HG03135 (cell line): ENCODE results near the gene BCL2L12.

Experiments
- ATAC-seq: cut with Tn5 transposase; IDR thresholded peaks from one replicate; pipeline ENCODE4 v1.9.1; 2021; ENCODE audit warnings: mild to moderate bottlenecking, moderate library complexity; ENCODE audit not compliant: unreplicated experiment

The BCL2L12 gene

DNA sequence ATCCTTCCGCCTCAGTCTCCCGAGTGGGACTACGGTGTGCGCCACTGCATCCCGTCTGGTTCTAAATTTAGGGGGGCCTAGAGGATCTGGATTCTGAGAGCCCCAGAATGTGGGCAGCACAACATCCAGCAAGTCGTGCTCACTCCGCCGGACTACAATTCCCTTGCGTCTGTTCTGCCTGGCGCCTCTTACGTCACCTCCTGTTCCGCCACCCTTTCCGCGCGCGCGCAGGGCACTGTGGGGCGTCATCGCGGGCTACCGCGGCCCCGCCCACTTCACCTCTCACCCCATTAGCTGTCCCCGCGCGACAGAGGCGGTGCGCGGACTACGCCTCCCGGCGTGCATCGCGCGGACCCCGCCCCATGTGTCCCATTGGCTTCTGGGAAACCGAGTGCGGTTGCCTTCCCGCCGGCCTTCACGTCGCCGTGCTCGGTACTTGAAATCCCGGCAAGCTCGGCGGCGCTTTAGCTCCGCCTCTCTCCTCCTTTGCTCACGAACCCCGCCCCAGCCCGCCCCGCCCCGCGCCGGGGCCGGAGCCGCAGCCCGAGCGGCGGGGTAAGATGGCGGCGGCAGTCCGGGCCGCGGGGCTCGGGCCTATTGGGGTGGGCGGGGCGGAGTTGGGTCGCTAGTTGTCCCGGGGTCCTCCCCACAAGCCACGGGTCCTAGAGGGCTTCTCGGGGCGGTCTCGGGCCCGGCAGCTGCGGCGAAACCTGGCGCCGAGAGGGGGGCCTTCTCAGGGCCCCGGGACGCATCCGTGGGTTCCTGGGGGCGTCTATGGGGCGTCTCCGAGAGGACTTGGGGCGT lies 23.8 kb upstream of the BCL2L12 start, which contains the start of gene SCAF1:
Gene SCAF1, plus strand, starts transcription at position 522 of the 804 bp plus-strand sequence. CDS start 2,818 bp downstream, outside the sequence.
- peak; percentile 57 for ATAC-seq

DNA sequence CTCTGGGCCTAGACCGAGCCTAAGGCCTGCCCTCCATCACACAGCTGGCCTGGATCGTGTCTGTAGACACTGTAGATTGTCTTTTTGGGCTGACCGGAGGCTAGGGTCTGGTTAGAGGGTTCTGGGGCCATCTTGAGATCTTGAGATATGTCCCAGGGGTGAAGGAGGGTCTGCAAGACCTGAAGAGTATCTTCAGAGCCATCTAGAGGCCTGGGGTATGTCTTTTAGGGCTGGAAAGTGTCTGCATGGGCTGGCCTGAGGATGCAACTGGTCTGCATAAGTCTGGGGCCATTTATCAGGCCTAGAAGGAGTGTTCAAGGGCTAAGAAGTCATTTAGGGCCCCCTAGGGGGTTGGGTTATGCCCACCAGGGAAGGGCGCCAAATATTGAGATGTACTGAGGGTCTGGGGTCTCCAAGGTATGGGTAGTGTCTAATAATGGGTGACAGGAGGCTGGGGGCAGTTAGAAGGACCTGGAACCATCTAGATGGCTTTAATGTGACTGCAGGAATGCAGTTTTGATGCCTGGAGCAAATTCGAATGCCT lies 23.2 kb upstream of the BCL2L12 start:
- no peak for ATAC-seq

DNA sequence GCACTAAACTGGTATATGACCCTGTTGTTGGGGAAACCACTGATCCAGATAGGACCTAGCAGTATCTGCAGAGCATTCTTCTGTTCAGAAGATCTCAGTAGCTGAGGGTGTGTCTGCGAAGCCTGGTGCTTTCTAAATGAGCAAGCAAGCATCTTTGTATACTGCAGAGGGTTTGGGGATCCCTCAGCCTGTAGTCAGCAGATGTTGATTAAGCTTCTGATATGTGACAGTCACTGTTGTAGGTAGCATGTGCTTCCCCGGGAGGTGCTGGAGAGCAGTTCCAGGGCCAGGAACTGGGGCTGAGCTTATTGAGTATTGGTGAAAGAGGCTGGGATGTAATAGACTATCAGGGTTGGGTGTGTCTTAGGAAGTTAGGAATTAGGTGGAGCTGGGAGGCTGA lies 22.3 kb upstream of the BCL2L12 start:
- no peak for ATAC-seq

DNA sequence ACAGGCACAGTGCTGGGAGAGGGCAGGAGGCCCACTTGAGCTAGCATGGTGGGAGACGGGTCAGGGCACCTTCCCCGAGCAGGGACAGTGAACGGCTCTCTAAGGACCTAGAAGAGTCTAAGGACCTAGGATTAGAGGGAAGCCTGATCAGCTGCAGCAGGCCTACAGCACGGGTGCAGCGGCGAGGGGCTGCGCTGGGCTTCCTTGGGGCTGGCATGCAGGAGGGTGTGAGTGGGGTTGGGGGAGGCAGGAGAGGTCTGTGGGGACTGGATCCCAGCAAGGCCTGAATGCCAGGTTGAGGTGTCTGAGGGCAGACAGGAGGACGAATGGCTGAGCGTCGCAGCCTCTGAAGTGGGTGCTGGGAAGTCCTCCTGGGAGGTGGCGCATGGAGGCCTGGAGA lies 20.1 kb upstream of the BCL2L12 start:
- no peak for ATAC-seq

DNA sequence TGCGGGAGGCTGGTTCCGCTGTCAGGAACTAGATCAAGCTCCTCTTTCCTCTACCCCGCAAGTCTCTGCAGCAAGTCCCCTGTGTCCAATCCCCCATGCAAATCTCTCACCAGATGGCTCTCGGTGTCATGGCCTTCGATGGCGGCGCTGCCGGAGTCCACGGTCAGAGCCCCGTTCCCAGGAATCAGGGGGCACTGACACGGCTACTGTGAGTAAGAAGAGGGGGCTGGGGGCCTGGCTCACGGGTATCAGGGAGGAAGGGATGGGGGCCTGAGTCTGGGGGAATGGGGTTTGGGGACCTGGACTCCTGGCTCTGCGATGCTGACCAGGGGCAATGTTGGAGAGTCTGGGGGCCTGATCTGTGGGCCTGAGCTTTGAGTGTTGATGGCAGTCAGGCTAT lies 19.7 kb upstream of the BCL2L12 start:
- ATAC-seq = no peak

DNA sequence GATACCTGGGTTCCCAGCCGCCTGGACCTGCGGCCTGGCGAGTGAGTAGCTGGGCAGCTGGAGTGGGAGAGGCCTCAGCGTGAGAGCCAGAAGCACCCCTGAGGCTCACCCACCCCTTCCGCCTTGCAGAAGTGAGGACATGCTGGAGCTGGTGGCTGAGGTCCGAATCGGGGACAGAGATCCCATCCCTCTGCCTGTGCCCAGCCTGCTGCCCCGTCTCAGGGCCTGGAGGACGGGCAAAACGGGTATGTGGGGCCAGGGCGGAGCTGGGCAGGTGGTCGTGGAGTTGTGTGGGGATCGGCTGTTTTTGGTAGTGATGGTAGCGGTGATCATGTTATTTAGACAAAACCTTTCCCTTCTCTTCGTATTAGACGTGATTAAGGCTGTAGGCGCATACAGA lies 19.1 kb upstream of the BCL2L12 start:
- no peak for ATAC-seq

DNA sequence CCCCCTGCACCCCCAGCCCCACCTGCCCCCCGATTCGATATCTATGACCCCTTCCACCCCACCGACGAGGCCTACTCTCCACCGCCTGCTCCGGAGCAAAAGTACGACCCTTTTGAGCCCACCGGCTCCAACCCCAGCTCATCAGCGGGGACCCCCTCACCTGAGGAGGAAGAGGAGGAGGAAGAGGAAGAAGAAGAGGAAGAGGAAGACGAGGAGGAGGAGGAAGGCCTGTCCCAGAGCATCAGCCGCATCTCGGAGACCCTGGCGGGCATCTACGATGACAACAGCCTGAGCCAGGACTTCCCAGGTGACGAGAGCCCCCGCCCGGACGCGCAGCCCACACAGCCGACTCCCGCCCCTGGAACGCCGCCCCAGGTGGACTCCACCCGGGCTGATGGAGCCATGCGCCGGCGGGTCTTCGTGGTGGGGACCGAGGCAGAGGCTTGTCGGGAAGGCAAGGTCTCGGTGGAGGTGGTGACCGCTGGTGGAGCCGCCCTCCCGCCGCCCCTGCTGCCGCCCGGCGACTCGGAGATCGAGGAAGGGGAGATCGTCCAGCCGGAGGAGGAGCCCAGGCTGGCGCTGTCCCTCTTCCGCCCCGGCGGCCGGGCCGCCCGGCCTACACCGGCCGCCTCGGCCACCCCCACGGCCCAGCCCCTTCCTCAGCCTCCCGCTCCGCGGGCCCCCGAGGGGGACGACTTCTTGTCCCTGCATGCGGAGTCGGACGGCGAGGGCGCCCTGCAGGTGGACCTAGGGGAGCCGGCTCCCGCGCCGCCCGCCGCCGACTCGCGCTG lies 14.5 kb upstream of the BCL2L12 start:
- no peak for ATAC-seq

DNA sequence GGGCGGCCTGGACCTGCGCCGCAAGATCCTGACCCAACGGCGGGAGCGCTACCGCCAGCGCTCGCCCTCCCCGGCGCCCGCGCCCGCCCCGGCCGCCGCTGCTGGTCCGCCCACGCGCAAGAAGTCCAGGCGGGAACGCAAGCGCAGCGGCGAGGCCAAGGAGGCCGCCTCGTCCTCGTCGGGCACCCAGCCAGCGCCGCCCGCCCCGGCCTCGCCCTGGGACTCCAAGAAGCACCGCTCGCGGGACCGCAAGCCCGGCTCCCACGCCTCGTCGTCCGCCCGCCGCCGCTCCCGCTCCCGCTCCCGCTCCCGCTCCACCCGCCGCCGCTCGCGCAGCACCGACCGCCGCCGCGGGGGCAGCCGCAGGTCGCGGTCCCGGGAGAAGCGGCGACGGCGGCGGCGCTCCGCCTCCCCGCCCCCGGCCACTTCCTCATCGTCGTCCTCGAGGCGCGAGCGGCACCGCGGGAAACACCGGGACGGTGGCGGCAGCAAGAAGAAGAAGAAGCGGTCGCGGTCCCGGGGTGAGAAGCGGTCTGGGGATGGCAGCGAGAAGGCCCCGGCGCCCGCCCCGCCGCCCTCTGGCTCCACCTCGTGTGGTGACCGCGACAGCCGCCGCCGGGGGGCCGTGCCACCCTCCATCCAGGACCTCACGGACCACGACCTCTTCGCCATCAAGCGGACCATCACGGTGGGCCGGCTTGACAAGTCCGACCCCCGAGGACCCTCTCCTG lies 13.7 kb upstream of the BCL2L12 start:
- ATAC-seq = no peak

DNA sequence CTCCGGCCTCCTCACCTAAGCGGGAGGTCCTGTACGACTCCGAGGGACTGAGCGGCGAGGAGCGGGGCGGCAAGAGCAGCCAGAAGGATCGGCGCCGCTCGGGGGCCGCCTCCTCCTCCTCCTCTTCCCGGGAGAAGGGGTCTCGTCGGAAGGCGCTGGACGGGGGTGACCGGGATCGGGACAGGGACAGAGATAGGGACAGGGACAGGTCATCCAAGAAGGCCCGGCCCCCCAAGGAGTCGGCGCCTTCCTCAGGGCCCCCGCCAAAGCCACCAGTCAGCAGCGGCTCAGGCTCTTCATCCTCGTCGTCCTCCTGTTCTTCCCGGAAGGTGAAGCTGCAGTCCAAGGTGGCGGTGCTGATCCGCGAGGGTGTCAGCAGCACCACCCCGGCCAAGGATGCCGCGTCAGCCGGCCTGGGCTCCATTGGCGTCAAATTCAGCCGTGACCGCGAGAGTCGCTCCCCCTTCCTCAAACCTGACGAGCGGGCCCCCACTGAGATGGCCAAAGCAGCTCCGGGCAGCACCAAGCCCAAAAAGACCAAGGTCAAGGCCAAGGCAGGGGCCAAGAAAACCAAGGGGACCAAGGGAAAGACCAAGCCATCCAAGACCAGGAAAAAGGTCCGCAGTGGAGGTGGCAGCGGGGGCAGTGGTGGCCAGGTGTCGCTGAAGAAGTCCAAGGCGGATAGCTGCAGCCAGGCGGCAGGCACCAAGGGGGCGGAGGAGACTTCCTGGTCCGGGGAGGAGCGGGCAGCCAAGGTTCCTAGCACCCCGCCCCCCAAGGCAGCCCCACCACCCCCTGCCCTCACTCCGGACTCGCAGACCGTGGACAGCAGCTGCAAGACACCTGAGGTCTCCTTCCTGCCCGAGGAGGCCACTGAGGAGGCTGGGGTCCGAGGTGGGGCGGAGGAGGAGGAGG lies 12.9 kb upstream of the BCL2L12 start:
- no peak for ATAC-seq

DNA sequence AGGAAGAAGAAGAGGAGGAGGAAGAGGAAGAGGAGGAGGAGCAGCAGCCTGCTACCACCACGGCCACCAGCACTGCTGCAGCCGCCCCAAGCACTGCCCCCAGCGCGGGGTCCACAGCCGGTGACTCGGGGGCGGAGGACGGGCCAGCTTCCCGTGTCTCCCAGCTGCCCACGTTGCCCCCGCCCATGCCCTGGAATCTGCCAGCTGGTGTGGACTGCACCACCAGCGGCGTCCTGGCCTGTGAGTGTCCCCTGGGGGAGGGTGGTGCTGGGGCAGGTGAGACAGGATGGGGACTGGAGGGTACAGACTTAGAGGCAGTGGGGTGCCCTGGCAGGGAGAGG lies 12.3 kb upstream of the BCL2L12 start:
- ATAC-seq = no peak

DNA sequence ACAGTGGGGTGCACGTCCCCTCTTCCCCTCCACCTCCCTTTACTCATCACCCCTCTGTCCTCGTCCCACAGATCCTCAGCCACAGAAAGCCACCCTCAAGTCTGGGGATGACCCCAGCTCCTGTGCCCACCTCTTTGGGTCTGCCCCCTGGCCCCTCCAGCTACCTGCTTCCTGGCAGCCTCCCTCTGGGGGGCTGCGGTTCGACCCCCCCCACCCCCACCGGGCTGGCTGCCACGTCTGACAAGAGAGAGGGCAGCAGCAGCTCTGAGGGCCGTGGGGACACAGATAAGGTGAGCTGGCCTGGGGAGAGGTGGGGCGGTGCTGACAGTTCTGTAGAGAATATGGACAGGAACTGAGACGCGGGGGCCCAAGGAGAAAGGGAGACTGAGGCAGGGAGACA lies 11.2 kb upstream of the BCL2L12 start:
- ATAC-seq = no peak

DNA sequence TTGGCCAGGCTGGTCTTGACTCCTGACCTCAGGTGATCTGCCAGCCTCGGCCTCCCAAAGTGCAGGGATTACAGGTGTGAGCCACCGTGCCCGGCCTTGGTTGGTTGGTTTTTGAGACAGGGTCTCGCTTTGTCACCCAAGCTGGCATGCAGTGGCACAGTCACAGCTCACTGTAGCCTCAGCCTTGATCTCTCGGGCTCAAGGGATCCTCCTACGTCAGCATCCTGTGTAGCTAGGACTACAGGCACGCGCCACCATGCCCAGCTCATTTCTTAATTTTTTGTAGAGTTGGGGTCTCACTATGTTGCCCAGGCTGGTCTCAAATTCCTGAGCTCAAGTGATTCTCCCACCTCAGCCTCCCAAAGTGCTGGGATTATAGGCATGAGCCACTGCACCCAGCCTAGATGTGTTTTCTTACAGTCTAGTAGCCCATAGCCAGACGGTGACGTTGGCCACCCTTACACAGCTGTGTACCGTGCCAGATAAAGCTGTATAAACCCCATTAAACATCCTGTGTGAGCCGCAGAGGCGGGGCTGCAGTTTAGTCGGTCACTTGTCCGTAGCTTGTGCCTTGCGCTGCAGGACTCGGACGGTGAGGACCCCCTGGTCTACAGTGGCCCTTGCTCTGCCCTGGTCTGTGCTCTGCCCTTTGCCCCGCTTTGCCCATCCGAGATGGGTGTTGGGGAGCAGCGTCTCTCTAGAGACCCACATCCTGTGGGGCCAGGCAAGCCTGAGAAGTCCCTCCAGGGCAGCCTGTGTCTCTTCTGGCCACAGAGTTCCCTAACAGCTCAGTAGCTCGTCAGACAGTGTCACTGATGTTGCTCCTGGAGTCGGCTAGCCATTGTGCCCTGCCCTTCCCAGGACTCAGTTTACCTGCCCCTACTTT lies 9.9 kb upstream of the BCL2L12 start:
- no peak for ATAC-seq

DNA sequence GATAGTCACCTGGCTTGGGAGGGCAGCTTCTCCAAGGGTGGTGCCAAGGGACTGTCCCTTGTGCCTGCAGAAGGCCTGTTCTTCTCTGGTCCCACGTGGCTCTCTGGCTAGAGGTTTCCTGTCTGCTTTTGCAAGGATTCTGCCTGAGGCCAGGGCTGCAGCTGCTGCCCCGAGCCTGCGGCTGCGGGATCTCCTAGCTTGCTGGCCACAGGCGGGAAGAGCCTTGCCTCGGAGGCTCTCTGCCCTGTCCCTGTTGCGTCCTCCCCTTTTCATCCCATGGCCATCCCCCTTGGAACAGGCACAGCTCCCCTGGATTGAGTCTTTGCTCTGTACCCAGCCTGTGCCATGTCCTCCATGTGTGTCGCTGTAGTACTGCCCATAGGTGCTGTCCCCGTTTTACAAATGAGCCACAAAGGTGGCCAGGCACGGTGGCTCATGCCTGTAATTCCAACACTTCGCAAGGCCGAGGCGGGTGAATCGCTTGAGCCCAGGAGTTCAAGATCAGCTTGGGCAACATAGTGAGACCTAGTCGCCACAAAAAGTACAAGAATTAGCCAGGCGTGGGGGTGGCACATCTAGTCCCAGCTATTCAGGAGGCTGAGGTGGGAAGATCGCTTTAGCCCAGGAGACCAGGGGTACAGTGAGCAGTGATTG lies 9.2 kb upstream of the BCL2L12 start:
- ATAC-seq = no peak

DNA sequence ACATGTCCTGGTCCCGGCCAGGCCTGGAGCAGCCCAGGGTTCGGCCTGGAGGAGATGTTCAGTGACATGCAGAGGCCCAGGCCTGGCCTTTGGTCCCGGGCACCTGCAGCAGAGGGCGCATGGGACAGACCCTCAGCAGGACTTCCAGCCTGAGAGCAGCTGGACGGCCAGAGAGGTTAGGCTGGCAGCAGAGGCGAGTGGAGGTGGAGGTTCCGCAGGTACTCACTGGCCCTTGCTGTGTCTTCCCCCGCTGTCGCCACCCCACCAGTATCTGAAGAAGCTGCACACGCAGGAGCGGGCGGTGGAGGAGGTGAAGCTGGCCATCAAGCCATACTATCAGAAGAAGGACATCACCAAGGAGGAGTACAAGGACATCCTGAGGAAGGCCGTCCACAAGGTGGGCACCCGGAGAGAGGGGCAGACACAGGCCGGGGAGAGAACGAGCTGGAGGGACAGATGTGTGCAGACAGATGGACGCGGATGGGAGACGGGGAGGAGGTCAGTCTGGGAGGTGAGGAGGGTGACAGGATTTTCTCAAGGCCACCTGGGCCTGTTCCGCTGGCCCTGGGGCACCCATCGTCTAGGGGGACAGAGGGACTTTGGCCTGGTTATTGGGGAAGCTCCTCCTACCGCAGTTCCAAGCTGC lies 8.1 kb upstream of the BCL2L12 start:
- no peak for ATAC-seq

DNA sequence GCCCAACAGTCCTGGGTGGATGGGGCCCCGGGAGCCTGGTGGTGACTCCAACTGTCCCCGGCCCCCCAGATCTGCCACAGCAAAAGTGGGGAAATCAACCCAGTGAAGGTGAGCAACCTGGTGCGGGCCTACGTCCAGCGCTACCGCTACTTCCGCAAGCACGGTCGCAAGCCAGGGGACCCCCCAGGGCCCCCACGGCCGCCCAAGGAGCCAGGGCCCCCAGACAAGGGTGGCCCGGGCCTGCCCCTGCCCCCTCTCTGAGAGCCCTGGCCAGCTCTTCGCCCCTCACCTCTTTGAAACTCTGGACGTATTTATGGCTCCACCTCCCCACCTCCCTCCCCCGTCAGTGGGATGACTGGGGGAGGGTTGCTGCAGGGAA lies 7.6 kb upstream of the BCL2L12 start:
- ATAC-seq = no peak

DNA sequence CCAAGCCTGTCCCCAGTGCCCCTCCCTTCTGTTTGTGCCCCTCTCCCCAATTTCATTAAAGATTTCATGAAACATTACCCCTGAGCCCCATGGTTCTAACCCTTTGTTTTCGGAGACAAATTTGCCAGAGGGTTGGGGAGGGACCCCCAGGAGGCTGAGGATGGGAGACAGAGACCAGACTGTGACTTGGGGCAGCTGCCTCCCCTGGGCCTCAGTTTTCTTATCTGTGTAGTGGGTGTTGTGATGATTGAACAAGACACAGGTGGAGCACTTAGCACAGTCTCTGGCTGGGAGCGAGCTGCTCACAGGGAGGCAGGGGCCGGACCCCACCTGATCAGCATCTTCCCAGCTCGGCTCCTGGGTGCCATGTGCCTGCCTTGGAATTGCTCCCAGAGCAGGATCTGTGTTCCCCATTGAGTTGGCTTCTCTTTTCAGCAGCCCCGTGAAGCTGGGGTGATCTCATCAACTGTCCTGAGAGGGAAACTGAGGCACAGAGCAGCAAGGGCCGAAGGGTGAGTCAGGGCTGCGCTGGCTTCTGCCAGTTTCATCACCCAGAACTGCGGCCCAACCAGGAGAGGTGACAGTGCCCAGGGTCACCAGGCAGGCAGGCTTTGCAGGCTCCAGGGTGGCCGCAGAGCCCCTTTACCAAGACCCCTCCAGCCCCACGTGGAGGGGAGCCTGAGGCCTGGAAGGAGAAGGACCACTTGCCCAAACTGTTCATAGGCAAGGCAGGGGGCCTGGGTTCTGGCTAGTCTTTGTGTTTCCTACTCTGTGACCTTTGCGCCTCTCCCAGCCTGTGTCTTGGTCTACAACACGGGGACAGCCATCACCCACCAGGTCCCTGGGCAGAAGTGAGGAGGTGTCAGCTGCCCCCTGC lies 6.9 kb upstream of the BCL2L12 start:
- ATAC-seq = no peak

DNA sequence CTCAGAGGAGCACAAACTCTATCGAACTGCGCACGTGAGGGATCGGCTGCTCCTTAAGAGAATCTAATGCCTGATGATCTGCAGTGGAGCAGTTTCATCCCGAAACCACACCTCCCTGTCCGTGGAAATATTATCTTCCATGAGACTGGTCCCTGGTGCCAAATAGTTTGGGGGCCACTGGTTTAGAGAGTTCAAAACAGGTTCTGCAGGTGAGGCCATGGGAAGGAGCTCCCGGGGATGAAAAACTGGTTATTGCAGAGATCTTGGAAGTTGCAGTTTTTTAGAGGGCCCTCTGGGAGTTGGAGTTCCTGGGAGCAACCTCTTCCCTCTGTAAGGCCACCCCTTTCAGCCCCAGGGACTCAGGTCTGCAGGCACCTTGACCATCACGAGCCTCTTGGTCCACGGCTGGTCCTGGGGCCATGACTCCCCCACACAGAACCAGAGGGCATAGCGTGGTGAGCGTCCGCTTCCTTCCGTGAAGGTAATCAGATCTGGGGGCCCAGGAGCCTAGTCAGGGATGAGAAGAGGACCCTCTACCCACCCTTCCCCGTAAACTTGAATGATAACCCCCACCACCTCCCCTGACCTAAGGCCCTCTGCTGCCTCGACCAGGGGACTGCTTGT lies 5.3 kb upstream of the BCL2L12 start:
- no peak for ATAC-seq
